ENCODE measurements around the gene CAMSAP1. TPM values are rescaled to one million over a fixed set of nuclear protein-coding genes. Genes with fewer than 3 reads are reported as not detected.
A peak's percentile ranks its signal among the peaks of the same experiment; 100 is the strongest.

The CAMSAP1 gene
- total RNA-seq, 1 donor, result 26.1 TPM

DNA sequence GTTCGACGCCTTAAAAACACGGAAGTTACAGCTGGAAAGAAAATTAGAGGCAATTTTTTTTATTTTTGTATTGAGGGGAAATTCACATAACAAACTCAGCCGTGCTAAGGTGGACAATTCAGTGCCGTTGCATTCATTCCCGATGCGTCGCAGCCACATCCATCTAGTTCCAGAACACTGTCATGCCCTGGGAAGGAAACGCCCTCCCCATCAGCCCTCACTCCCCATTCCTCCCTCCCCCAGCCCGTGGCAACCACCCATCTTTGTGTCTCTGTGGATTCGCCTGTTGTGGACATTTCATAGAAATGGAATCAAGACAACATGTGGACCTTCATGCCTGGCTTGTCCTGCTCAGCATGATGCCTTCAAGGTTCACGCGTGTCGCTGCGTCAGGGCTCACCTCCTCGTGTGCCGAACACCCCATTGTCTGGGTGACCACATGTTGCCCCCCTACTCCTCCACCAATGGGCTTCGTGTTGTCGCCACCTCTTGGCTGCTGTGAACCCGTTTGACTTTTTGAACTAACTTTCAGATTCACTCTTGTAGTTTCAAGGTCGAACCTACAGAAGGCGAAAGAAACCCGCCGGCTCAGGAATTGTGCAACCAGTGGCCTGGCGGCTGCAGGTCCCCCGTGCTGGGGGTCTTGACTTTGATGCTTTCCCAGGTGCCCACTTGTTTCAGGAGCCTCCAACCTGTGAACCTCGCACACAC lies 17.4 kb upstream of the CAMSAP1 start:
- no peak overlapping the region for H3K4me2 ChIP-seq (ENCODE audit: insufficient read depth, low read length)
- no peaks in the 10 kb centered on the region for H3K36me3 ChIP-seq (ENCODE audit: insufficient read depth, low read length)
- peaks cover 12% of the 10 kb centered on the region for H3K4me1 ChIP-seq (ENCODE audit: insufficient read depth, low read length)
- TF ChIP-seq, protein P1, sequence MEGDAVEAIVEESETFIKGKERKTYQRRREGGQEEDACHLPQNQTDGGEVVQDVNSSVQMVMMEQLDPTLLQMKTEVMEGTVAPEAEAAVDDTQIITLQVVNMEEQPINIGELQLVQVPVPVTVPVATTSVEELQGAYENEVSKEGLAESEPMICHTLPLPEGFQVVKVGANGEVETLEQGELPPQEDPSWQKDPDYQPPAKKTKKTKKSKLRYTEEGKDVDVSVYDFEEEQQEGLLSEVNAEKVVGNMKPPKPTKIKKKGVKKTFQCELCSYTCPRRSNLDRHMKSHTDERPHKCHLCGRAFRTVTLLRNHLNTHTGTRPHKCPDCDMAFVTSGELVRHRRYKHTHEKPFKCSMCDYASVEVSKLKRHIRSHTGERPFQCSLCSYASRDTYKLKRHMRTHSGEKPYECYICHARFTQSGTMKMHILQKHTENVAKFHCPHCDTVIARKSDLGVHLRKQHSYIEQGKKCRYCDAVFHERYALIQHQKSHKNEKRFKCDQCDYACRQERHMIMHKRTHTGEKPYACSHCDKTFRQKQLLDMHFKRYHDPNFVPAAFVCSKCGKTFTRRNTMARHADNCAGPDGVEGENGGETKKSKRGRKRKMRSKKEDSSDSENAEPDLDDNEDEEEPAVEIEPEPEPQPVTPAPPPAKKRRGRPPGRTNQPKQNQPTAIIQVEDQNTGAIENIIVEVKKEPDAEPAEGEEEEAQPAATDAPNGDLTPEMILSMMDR (IDR thresholded peaks at IDR 0.05; ENCODE audit: extremely low read depth, low read depth, low read length), result no peak
- no peaks in the 10 kb centered on the region for H3K27me3 ChIP-seq (ENCODE audit: insufficient read depth, low read length)
- peak; percentile 89 for DNase-seq (ENCODE audit: insufficient read length, low spot score, missing footprints)
- no peak overlapping the region for H3K4me3 ChIP-seq (ENCODE audit: insufficient read depth, low read length)
- H3K27ac ChIP-seq (ENCODE audit: low read depth, low read length), result no peak overlapping the region
- no peaks in the 10 kb centered on the region for H3K79me2 ChIP-seq (ENCODE audit: insufficient read depth, low read length)
- no peak overlapping the region for H2AFZ ChIP-seq (ENCODE audit: low read length)
- H3K9me3 ChIP-seq (ENCODE audit: low read depth, low read length), result no peaks in the 10 kb centered on the region
- H4K20me1 ChIP-seq (ENCODE audit: insufficient read depth, low read length), result peaks cover 13% of the 10 kb centered on the region

DNA sequence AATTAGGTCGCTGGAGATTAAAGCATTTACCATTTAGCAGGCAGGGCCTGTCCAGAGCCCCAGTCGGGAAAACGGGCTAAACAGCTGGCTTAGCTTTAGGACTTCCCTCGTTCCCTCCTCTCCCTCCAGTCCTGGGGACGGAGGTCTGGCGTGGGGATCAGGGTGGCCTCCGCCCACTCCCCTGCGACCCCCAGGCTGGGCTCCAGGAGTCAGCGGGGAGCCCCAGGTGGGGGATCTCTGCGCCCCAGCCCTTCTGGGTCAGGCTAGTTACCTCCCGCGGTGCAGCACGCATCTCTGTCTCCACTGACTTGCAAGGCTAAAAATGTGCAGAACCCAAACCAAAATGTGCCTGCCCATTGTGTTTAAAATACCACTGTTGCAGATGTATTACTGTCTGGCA lies 16.2 kb upstream of the CAMSAP1 start:
- no peaks in the 10 kb centered on the region for H3K9me3 ChIP-seq (ENCODE audit: low read depth, low read length)
- no peaks in the 10 kb centered on the region for H3K27me3 ChIP-seq (ENCODE audit: insufficient read depth, low read length)
- no peak for DNase-seq (ENCODE audit: insufficient read length, low spot score, missing footprints)
- H3K4me1 ChIP-seq (ENCODE audit: insufficient read depth, low read length), result peaks cover 12% of the 10 kb centered on the region
- H3K4me3 ChIP-seq (ENCODE audit: insufficient read depth, low read length), result no peak overlapping the region
- no peaks in the 10 kb centered on the region for H3K36me3 ChIP-seq (ENCODE audit: insufficient read depth, low read length)
- TF ChIP-seq, protein P1 (IDR thresholded peaks at IDR 0.05; ENCODE audit: extremely low read depth, low read depth, low read length), result no peak
- no peak overlapping the region for H3K27ac ChIP-seq (ENCODE audit: low read depth, low read length)
- peaks cover 12% of the 10 kb centered on the region for H4K20me1 ChIP-seq (ENCODE audit: insufficient read depth, low read length)
- no peak overlapping the region for H2AFZ ChIP-seq (ENCODE audit: low read length)
- no peaks in the 10 kb centered on the region for H3K79me2 ChIP-seq (ENCODE audit: insufficient read depth, low read length)
- no peak overlapping the region for H3K4me2 ChIP-seq (ENCODE audit: insufficient read depth, low read length)

DNA sequence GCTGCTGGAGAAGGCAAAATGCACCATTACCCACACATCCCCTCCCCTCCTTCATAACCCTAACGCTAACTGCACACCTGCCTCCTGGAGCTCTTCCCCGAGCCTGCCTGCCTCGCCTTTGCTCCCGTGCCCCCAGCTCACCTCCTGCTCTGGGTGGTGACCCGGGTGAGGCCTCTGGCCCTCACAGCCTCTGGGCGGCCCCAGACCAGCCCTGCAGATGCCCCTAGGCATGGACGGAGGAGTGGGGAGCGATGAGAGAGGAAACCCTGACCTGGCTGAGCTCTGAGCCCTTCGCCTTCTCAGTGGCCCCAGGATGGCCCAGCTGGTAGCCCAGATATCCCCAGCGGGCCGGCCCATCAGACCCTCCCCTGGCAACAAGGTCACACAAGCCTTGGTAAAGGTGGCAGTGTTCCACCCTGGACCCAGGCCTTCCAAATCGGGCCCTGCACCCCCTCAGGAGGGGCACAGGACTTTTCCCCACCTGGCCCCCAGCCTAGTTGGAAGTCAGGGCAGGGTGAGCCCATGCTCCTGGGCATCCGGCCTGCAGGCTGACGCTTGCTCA lies 14.5 kb upstream of the CAMSAP1 start:
- Histone ChIP-seq H3K27ac (ENCODE audit: low read depth, low read length) (no peak overlapping the region), H4K20me1 (ENCODE audit: insufficient read depth, low read length) (no peaks in the 10 kb centered on the region), H3K4me3 (ENCODE audit: insufficient read depth, low read length) (no peak overlapping the region), H3K79me2 (ENCODE audit: insufficient read depth, low read length) (no peaks in the 10 kb centered on the region), H3K36me3 (ENCODE audit: insufficient read depth, low read length) (no peaks in the 10 kb centered on the region), H3K9me3 (ENCODE audit: low read depth, low read length) (no peaks in the 10 kb centered on the region), H3K4me1 (ENCODE audit: insufficient read depth, low read length) (peaks cover 5% of the 10 kb centered on the region), H3K4me2 (ENCODE audit: insufficient read depth, low read length) (no peak overlapping the region), H3K27me3 (ENCODE audit: insufficient read depth, low read length) (no peaks in the 10 kb centered on the region), H2AFZ (ENCODE audit: low read length) (no peak overlapping the region)
- TF ChIP-seq, protein P1 (IDR thresholded peaks at IDR 0.05; ENCODE audit: extremely low read depth, low read depth, low read length), result no peak
- DNase-seq (ENCODE audit: insufficient read length, low spot score, missing footprints), result no peak

DNA sequence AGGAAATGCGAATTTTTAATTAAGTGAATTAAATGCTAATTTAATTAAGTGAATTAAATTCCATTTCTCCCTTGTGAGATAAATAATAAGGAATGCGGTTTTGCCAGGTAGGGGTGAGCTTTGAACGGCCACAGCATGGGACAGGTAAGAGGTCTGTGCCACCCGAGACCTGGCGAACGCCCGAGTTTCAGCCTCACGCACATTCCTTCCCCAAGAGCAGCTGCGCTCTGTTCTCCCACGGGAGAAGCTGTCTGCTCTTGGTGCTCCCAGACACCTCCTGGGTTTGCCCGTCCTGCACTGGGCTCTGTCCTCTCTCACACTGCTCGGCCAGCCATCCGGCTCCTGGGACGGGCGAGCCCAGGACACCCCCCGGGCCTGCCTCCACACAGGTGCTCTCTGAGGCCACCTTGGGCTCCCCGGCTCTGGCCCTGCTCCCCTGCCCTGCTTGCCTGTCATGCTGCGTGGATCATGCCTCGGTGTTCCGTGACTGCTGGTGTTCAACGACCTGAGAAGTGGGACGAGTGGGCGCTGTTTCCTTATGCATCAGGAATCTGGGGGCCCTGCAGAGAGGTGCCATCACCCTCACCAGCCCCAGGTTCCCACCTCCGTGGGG lies 13.7 kb upstream of the CAMSAP1 start:
- TF ChIP-seq, protein P1 (IDR thresholded peaks at IDR 0.05; ENCODE audit: extremely low read depth, low read depth, low read length), result no peak
- H3K4me1 ChIP-seq (ENCODE audit: insufficient read depth, low read length), result no peaks in the 10 kb centered on the region
- no peaks in the 10 kb centered on the region for H3K79me2 ChIP-seq (ENCODE audit: insufficient read depth, low read length)
- H4K20me1 ChIP-seq (ENCODE audit: insufficient read depth, low read length), result no peaks in the 10 kb centered on the region
- H3K4me2 ChIP-seq (ENCODE audit: insufficient read depth, low read length), result no peak overlapping the region
- no peak overlapping the region for H3K27ac ChIP-seq (ENCODE audit: low read depth, low read length)
- H3K4me3 ChIP-seq (ENCODE audit: insufficient read depth, low read length), result no peak overlapping the region
- no peak overlapping the region for H2AFZ ChIP-seq (ENCODE audit: low read length)
- H3K9me3 ChIP-seq (ENCODE audit: low read depth, low read length), result no peaks in the 10 kb centered on the region
- H3K27me3 ChIP-seq (ENCODE audit: insufficient read depth, low read length), result no peaks in the 10 kb centered on the region
- no peaks in the 10 kb centered on the region for H3K36me3 ChIP-seq (ENCODE audit: insufficient read depth, low read length)
- no peak for DNase-seq (ENCODE audit: insufficient read length, low spot score, missing footprints)

Data from osteoblast (primary cell).